Nephron (organoid): ENCODE data around the gene UBE2J2.

ENCODE experiments used
- H3K27ac Mint-ChIP-seq, 3 experiments: 2 replicates each; pipeline ENCODE4 v1.8.0; 2020; ENCODE audit warnings: mixed read lengths in 3 of 3, mild to moderate bottlenecking in 2 of 3, moderate library complexity in 1 of 3
- H3K27me3 Mint-ChIP-seq: 2 replicates; pipeline ENCODE4 v1.8.0; 2021; ENCODE audit warnings: low read depth, mild to moderate bottlenecking, moderate library complexity, mixed read lengths
- H3K36me3 Mint-ChIP-seq: 2 replicates; pipeline ENCODE4 v1.8.0; 2020; ENCODE audit warnings: low read depth, mixed read lengths
- H3K4me1 Mint-ChIP-seq: 2 replicates; pipeline ENCODE4 v1.8.0; 2020; ENCODE audit warnings: mixed read lengths
- H3K4me3 Mint-ChIP-seq, 3 experiments: 2 replicates each; pipeline ENCODE4 v1.8.0; 2020; ENCODE audit warnings: mild to moderate bottlenecking in 3 of 3, mixed read lengths in 3 of 3, moderate library complexity in 2 of 3
- H3K9me3 Mint-ChIP-seq: 2 replicates; pipeline ENCODE4 v1.8.0; 2020; ENCODE audit warnings: mixed read lengths
- TF ChIP-seq, protein P1 (sequence below), 3 experiments: fragments of 200-600 bp; sonication (generic); IDR thresholded peaks; one replicate each; pipeline ENCODE4 v1.5.0; 2021; ENCODE audit warnings: antibody characterized with exemption in 3 of 3; ENCODE audit not compliant: unreplicated experiment in 3 of 3

The UBE2J2 gene

DNA sequence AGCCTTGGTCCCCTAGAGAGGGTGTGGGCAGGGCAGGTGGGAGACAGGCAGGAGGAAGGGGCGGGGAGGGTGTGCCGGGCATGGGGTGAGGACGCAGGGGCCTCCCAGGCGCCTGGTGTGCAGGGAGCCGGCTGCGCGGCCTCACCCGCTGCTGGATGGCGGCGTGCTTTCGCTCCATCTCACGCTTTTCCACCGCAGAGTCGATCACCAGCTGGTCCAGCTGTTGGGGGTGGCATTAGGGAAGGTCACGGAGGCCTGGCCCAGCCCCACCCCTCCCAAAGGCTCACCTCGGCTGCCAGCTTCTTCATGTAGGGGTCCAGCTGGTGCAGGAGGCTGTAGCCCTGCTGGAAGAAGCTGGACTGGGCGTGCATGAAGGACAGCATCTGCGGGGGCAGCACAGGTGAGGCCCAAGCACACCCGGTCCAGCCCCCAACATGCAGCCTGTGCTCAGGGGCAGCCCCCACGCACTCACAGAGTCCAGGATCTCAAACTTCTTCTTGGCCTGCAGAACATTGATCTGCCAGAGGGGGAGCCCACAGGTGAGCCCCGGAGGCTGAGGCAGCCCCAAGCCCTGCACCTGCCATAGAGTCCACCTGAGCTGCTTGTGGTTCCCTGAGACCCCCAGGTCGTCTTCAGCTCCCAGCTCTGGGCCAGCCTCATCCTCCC, 26.2 kb upstream of the UBE2J2 start:
- TF ChIP-seq, protein P1, sequence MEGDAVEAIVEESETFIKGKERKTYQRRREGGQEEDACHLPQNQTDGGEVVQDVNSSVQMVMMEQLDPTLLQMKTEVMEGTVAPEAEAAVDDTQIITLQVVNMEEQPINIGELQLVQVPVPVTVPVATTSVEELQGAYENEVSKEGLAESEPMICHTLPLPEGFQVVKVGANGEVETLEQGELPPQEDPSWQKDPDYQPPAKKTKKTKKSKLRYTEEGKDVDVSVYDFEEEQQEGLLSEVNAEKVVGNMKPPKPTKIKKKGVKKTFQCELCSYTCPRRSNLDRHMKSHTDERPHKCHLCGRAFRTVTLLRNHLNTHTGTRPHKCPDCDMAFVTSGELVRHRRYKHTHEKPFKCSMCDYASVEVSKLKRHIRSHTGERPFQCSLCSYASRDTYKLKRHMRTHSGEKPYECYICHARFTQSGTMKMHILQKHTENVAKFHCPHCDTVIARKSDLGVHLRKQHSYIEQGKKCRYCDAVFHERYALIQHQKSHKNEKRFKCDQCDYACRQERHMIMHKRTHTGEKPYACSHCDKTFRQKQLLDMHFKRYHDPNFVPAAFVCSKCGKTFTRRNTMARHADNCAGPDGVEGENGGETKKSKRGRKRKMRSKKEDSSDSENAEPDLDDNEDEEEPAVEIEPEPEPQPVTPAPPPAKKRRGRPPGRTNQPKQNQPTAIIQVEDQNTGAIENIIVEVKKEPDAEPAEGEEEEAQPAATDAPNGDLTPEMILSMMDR (IDR thresholded peaks at IDR 0.05; ENCODE audit: unreplicated experiment in 3 of 3): peak; percentile 25 to 45 (median 42)
- Mint-ChIP-seq H3K9me3 (no peaks in the 10 kb centered on the region), H3K27ac (no peak overlapping the region), H3K27me3 (no peaks in the 10 kb centered on the region), H3K36me3 (no peaks in the 10 kb centered on the region), H3K4me1 (peaks cover 5% of the 10 kb centered on the region), H3K4me3 (no peak overlapping the region)

DNA sequence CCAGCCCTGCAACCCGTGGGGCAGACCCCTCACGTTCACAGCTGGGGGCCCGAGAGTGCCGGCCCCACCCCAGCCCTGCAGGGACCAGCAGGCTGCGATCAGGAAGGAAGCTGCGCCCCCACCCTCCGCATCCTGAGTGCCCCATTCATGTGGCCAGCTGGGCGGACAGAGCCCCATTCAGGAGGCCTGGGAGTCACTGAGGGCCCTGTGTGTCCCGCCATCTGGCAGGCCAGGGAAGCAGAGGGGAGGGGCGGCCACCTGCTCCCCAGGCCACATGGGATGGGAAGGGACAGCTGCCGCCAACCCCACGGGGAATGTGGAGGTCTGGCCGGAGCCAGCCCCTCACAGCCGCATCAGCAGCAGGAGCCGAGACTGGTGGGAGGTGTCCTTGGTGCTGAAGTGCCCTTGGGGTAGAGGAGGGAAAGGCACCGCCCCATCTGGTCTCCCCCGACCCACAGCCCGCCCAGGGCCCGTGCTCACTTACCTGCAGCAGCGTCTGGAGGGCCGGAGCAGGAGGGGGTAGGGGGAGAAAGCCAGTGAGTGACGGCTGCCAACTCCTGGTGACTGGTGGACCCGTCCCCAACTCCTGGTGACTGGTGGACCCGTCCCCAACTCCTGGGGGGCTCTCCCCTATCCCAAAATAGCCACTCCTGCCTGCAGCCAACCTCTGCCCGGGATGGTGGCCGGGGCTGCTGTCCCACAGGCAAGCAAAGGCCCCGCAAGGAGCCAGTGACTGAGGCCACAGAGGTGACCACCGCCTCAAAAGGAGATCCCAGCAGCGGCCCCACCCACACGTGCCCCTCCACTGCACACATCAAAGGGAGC, 25.4 kb upstream of the UBE2J2 start:
- H3K9me3 Mint-ChIP-seq: no peaks in the 10 kb centered on the region
- no peak overlapping the region for H3K27ac Mint-ChIP-seq
- TF ChIP-seq, protein P1 (IDR thresholded peaks at IDR 0.05; ENCODE audit: unreplicated experiment in 3 of 3): no peak
- no peaks in the 10 kb centered on the region for H3K4me1 Mint-ChIP-seq
- H3K27me3 Mint-ChIP-seq: no peaks in the 10 kb centered on the region
- H3K4me3 Mint-ChIP-seq: no peak overlapping the region
- H3K36me3 Mint-ChIP-seq: no peaks in the 10 kb centered on the region

DNA sequence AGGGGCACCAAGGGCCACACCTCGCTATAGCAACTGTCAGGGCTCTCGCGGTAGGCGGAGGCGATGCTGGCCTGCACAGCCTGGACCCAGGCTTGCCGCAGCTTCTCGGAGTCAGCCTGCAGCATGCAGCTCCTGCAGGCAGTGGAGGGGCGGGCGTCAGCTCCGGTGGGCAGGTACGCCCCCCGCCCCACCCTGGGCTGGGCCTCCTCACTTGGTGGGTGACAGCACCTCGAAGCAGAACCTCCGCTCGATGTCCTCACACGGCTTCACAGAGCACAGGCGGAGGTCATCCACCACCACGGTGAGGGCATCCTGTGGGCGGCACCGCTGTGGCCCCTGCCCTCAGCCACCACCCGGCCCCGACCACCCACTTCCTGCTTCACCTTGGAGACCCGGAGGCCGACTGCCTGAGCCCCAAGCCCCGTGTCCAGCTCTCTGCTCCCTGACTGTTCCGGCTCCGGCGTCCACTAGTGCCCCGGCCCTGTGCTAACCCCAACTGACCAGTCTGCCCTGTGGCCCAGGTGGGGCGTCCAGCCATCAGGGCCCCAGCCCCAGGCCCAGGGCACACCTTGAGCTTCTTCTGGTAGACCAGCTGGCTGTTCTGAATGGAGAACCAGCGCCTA, 24.3 kb upstream of the UBE2J2 start:
- Mint-ChIP-seq H3K27ac (no peak overlapping the region), H3K4me3 (no peak overlapping the region), H3K9me3 (no peaks in the 10 kb centered on the region), H3K27me3 (no peaks in the 10 kb centered on the region), H3K4me1 (no peaks in the 10 kb centered on the region), H3K36me3 (no peaks in the 10 kb centered on the region)
- TF ChIP-seq, protein P1 (IDR thresholded peaks at IDR 0.05; ENCODE audit: unreplicated experiment in 3 of 3): no peak

DNA sequence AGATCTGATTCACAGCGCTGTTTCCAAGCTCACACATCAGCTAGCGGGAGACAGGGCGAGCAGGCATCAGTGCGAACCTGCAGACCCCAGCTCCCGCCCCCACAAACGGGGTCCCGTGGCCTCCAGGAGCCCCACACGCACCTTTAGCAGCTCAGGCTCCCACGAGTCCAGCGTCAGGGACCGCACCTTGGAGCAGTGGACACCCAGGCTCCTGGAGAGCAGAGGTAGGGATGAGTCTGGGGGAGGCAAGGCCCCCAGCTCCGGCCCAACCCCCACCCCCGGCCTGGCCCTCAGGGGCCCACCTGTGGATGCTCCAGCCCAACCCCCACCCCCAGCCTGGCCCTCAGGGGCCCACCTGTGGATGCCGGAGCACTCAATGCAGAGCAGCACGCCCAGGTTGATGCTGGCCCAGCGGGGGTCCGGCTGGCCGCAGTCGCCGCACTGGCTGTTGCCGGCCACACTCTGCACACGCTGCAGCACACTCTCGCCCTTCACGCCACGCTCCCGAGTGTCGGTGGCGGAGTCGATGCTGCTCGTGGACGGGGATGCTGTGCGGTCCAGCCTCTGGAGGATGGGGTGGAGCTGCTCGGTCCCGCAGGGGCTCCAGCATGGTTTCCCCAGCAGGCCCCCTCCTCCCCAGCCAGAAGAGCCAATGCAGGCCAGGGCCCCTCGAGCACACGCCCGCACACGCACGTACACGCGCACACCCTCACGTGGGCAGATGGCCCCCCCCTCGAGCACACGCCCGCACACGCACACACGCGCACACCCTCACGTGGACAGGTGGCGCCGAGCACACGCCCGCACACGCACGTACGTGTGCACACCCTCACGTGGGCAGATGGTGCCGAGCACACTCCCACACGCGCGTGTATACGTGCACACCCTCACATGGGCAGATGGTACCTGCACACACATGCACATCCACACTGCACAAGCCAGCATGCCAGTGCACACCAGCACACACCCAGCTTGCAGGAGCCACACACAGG, 22.7 kb upstream of the UBE2J2 start:
- H3K9me3 Mint-ChIP-seq: no peaks in the 10 kb centered on the region

More for the DNA sequence above, 22.7 kb upstream of the UBE2J2 start:
- H3K4me1 Mint-ChIP-seq: no peaks in the 10 kb centered on the region
- H3K27me3 Mint-ChIP-seq: no peaks in the 10 kb centered on the region
- H3K36me3 Mint-ChIP-seq: no peaks in the 10 kb centered on the region
- H3K27ac Mint-ChIP-seq: no peak overlapping the region
- H3K4me3 Mint-ChIP-seq: no peak overlapping the region
- TF ChIP-seq, protein P1 (IDR thresholded peaks at IDR 0.05; ENCODE audit: unreplicated experiment in 3 of 3): no peak
